Activated CD8-positive, alpha-beta memory T cell treated with anti-CD3 and anti-CD28 coated beads, Interleukin-2, amount 50 U/mL, for 24 hours (primary cell): ENCODE data around the gene TACR1.

Experiments used
- DNase-seq: peaks from one replicate; pipeline ENCODE4 v3.0.0-alpha.2; 2020; ENCODE audit errors: extremely low read depth

TACR1 gene

DNA sequence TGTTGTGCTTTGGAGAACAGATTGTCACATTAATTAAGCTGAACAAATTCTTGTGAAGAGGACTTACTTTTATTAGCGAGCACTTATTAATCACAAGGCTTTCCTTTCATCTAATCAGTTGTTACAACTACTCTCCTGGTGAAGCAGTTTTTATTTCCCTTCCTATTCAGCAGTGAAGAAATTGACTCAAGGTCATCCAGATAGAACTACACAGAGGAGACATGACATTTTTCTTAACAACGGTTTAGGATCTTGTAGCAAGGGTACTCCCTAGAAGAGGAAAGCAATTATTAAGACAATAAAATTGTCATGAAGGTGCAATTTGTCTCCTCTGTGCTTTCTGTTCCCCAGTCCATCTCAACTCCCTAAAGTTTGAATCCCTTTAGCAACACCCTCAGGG lies 179.5 kb downstream of the TACR1 start:
- DNase-seq: no peak

DNA sequence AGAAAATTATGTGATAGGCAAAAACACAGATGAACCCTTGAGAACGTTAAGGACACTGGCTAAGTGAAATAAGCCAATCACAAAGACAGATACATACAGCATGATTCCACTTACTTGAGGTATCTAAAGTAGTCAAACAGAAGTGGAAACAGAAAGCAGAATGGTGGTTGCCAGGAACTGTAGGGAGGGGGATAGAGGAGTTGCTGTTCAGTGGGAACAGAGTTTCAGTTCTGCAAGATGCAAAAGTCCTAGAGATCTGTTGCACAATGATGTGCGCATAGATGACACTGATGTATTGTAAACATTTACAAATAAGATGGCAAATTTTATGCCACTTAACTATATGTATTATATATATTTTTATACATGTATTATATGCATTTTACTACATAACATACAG lies 181.2 kb downstream of the TACR1 start:
- no peak for DNase-seq

GRCh38 chr2:75012080-75012479 lies 187.2 kb downstream of the TACR1 start:
- DNase-seq: no peak

DNA sequence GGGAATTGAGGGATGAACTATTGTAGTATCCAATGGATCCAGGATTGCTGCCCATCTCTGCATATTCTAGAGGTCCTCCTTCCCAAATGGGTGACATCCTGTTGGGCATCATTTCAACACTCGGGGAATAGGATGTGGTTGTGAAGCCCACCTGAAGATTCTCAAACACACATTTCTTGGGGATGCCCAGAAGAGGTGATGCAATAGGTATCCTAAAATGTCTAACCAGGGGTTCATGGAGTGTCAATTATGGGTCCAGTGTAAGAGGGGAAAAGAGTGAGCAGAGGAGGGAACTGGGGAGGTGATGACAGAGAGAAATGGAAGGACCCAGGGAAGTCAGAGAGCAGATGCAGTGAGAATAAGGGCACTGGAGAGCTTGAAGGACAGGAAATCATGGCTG lies 188.7 kb downstream of the TACR1 start:
- no peak for DNase-seq

DNA sequence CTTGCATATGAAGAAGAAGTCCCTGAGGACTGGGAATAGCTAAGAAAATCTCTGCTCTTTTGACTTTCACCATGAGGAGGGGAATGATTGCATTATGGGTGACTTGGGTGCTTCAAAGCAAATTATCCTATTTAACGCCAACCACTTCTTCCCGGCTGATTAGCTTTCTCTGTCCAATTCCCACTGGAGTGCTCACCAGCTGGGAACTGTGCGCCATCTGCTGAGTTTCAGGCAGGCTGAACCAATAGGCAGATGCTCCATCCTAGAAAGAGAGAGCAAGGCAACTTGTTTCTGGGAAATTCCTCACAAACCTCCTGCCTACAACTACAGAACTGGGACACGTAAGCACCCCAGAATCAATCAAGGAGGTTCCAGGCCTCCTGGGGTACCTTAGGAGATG lies 191.5 kb downstream of the TACR1 start:
- no peak for DNase-seq

DNA sequence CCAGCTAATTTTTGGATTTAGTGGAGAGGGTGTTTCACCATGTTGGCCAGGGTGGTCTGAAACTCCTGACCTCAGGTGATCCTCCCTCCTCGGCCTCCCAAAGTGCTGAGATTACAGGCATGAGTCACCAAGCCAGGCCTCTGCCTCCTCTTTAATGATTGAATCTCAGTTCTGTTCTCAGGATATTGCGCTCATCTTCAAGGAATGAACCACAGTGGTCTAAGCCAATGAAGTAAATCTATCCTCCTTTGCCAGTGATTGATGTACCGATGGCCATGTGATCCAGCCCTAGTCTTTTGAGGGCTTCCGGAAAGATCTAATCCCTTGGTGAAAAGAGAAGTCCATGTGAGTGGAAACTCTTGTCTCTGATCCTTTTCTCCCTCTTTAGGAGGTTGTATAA lies 192.3 kb downstream of the TACR1 start:
- DNase-seq: no peak

- DNase-seq: no peak
These were observed 193.3 kb downstream of the TACR1 start for GRCh38 chr2:75006041-75006440.

- DNase-seq: no peak
These were observed 195.5 kb downstream of the TACR1 start for GRCh38 chr2:75003773-75004172.

DNA sequence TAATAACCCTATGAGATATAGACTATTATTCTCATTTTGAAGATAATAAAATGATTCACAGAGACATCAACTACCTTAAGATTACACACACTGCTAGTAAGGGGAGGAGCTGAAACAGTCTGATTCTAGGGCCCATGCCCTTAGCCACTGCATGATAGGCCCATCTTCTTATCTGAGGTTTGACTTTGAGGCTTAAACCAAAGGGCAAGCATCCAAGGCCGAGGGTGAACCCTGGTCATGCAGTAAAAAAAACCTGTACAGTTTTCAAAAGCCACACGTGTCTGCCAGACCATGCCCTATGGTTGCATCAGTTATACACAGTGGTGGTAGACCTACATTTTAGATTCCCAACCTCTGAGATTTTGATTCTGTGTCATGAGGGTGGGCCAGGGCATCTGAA lies 196.0 kb downstream of the TACR1 start:
- no peak for DNase-seq

DNA sequence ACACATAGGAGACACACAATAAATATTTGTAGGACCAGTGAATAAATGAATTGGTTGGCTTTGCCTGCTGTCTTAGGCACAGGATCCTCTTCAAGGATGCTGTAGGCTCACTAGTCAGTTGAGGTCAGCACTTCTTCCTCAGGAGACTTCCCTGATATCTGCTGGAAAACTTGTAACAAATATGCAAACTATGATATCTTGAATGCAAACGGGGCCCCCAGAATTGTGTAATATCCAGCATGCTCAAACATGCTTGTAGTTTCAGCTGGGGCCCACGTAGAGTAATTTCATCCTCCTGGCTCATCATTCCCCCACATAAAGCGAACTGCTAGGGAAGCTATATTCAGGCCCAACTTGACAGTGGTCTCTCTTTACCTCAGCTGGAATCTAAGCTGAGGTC lies 197.3 kb downstream of the TACR1 start:
- no peak for DNase-seq

- no peak for DNase-seq
These were observed 199.9 kb downstream of the TACR1 start for GRCh38 chr2:74999468-74999867.
